ENCODE results near the gene HES3.

The HES3 gene

GRCh38 chr1:6262555-6263420 is 18.8 kb downstream of the HES3 start:
- no peak for DNase-seq (ENCODE audit: low spot score)

GRCh38 chr1:6263716-6264115 is 19.7 kb downstream of the HES3 start:
- no peak for DNase-seq (ENCODE audit: low spot score)

GRCh38 chr1:6265151-6265550 is 21.2 kb downstream of the HES3 start:
- DNase-seq (ENCODE audit: low spot score) = no peak

- no peak for DNase-seq (ENCODE audit: low spot score)
Observed at GRCh38 chr1:6266641-6267040, 22.7 kb downstream of the HES3 start.

GRCh38 chr1:6267686-6268322 is 23.8 kb downstream of the HES3 start:
- no peak for DNase-seq (ENCODE audit: low spot score)

- DNase-seq (ENCODE audit: low spot score) = no peak
Observed at GRCh38 chr1:6268415-6268814, 24.4 kb downstream of the HES3 start.

GRCh38 chr1:6269296-6269695 is 25.3 kb downstream of the HES3 start:
- no peak for DNase-seq (ENCODE audit: low spot score)

- no peak for DNase-seq (ENCODE audit: low spot score)
Observed at GRCh38 chr1:6269720-6270400, 25.9 kb downstream of the HES3 start.

GRCh38 chr1:6270401-6270800 is 26.4 kb downstream of the HES3 start:
- DNase-seq (ENCODE audit: low spot score) = no peak

- DNase-seq (ENCODE audit: low spot score) = no peak
Observed at GRCh38 chr1:6271006-6271405, 27.0 kb downstream of the HES3 start.

GRCh38 chr1:6271554-6271953 is 27.6 kb downstream of the HES3 start:
- DNase-seq (ENCODE audit: low spot score) = no peak

GRCh38 chr1:6272452-6272851 is 28.5 kb downstream of the HES3 start:
- DNase-seq (ENCODE audit: low spot score) = no peak

GRCh38 chr1:6272868-6273267 is 28.9 kb downstream of the HES3 start:
- DNase-seq (ENCODE audit: low spot score) = no peak

- no peak for DNase-seq (ENCODE audit: low spot score)
Observed at GRCh38 chr1:6273380-6273891, 29.5 kb downstream of the HES3 start.

GRCh38 chr1:6274102-6274501 is 30.1 kb downstream of the HES3 start:
- DNase-seq (ENCODE audit: low spot score) = no peak

- DNase-seq (ENCODE audit: low spot score) = no peak
Observed at GRCh38 chr1:6274622-6275139, 30.7 kb downstream of the HES3 start.

GRCh38 chr1:6275826-6276782 is 32.1 kb downstream of the HES3 start:
- no peak for DNase-seq (ENCODE audit: low spot score)

GRCh38 chr1:6276811-6277555 is 33.0 kb downstream of the HES3 start:
- no peak for DNase-seq (ENCODE audit: low spot score)

- no peak for DNase-seq (ENCODE audit: low spot score)
Observed at GRCh38 chr1:6278263-6278662, 34.3 kb downstream of the HES3 start.

GRCh38 chr1:6279066-6279465 is 35.1 kb downstream of the HES3 start:
- DNase-seq (ENCODE audit: low spot score) = no peak
